RWPE1 (cell line): ENCODE data around the gene TNFAIP8.

Source experiments
- CTCF ChIA-PET: fragments of 350-600 bp; sonication (Branson Sonifier 250); formaldehyde crosslinking; extraction: SDS; loops from one replicate; lab custom pipeline; 2021; lab: Yijun Ruan, JAX
- POLR2A ChIA-PET: fragments of 400-600 bp; formaldehyde crosslinking; extraction: SDS; loops from one replicate; lab custom pipeline; 2020; ENCODE audit warnings: antibody characterized with exemption; ENCODE audit not compliant: low non-redundant PET; lab: Yijun Ruan, JAX
- DNase-seq: peaks from one replicate; pipeline ENCODE4 v3.0.0; 2012; ENCODE audit warnings: low spot score
- H3K27ac ChIP-seq: fragments of 450-650 bp; 2 replicates; pipeline ENCODE4 v1.5.1; 2017
- TF ChIP-seq, protein P1 (sequence below): fragments of 450-650 bp; conservative IDR thresholded peaks from 2 replicates; pipeline ENCODE4 v1.5.1; 2017; ENCODE audit warnings: low read depth, mild to moderate bottlenecking

Gene TNFAIP8

DNA sequence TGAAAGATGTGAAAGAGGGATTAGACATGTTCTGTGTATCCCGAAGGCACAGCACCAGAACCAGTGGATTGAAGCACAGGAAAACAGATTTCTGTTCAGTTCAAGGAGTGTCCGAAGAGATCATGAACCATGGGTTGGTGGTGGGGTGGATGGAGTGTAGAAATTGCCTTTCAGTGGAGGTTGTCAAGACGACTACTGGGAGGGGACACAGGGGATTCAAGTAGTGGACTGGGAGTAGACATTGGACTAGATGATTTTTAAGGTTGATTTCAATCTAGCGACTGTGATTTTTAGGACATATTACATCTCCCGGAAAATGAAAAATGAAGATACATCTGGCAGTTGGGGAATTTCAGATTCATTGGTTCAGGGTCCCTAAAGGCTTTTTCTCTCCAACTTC, 35.9 kb upstream of the TNFAIP8 start:
- POLR2A ChIA-PET = no interaction called here
- CTCF ChIA-PET = no interaction called here
- TF ChIP-seq, protein P1, sequence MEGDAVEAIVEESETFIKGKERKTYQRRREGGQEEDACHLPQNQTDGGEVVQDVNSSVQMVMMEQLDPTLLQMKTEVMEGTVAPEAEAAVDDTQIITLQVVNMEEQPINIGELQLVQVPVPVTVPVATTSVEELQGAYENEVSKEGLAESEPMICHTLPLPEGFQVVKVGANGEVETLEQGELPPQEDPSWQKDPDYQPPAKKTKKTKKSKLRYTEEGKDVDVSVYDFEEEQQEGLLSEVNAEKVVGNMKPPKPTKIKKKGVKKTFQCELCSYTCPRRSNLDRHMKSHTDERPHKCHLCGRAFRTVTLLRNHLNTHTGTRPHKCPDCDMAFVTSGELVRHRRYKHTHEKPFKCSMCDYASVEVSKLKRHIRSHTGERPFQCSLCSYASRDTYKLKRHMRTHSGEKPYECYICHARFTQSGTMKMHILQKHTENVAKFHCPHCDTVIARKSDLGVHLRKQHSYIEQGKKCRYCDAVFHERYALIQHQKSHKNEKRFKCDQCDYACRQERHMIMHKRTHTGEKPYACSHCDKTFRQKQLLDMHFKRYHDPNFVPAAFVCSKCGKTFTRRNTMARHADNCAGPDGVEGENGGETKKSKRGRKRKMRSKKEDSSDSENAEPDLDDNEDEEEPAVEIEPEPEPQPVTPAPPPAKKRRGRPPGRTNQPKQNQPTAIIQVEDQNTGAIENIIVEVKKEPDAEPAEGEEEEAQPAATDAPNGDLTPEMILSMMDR = no peak
- DNase-seq = no peak
- H3K27ac ChIP-seq = no peak overlapping the region

DNA sequence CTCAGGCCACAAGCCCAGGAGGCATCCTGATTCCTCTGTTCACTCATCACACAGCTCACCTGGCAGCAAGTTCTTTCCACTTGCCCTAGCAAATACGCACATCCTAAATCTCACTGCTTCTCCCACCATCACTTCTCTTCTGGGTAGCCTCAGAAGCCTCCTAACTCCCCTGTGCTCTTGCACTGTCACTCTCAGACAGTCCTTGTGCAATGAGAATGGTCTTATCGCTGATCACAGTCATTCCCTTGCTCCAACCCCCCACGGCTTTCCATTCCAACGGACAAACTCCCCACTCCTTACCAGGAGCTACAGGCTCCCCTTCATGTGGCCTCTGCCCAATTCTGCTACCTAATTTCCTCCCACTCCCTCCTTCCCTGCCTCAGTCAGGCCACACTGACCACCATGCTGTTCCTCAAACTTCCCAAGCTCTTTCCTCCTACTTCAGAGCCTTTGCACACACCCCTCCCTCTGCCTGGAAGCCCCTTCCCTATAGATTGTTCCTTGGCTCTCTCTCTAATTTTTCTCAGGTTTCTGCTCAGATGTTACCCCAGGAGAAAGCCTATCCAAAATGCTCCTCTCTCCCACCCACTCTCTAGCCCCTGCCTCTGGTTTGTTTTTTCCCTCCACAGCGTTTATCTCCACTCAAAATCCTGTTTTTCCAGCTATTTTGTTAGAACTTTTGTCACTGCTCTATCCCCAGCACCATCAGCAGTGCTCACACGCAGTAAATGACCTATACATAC, 34.1 kb upstream of the TNFAIP8 start:
- DNase-seq = no peak
- ChIA-PET CTCF (interaction anchor here (1.0 kb wide), 1 partner anchor 9 kb away, joined by 3 read pairs; no protein-coding TSS in a partner anchor), POLR2A (no interaction called here)
- peak overlapping the region; percentile 43 for H3K27ac ChIP-seq
- TF ChIP-seq, protein P1 = no peak

DNA sequence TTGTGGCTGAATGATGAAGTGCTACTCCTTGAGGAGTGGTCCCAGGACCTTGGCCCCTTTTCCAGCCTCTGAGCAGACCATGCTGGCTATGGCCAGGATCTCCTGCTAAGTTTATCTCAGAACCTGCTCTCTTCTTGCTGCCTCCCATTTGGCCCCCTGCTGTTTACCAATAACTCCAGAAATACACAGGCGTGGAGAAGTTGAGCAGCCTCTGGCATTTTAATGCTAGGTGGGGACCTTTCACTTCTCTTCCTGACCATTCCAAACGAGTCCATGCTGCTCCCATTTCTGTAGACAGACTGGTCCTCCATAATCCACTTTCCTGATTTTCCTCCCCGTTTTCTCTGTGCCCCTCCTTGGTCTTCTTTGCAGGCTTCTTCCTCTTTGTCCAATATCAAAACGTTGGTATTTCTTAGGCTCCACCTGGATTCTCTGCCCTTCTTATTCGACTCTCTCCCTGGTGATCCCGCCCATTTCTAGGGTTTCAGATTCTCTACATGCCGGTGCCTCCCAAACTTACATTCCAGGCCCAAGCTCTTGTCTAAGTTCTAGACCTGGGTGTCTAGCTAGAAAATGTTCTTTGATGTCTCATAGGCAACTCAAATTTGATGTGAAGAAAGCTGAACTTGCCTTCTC, 33.4 kb upstream of the TNFAIP8 start:
- ChIA-PET CTCF (interaction anchor here (0.6 to 1.6 kb wide), 4 partner anchors 9 to 1257 kb away, joined by 3 to 5 read pairs (median 3); no protein-coding TSS in a partner anchor), POLR2A (no interaction called here)
- TF ChIP-seq, protein P1 = no peak
- peak; percentile 25 for DNase-seq
- peak overlapping the region; percentile 43 for H3K27ac ChIP-seq

DNA sequence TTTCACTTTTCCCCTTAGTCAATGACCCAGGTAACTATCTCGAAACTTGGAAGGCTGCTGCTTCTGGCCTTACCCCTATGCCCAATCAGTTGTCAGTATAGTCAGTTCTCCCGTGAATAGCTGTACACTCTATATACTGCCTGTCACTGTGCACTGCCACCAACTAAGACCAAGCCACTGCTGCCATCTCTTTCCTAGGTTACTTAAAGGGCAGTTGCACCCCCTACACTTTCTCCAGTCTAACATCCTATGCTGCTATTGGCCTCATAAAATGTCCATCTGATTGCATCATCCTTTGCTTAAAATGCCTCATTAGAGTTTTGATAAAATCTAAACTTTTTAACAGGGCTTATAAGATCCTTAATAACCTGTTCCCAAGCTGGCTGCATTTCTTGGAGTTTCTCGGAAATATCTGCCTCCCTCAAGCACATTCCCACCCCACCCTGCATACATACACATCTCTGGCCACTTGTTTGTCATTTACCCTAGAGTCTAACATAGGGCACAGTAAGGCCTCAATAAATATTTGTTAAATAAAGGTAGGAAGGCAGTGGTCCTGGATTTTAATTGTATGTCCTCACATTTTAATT, 32.8 kb upstream of the TNFAIP8 start:
- H3K27ac ChIP-seq = no peak overlapping the region
- ChIA-PET POLR2A (interaction anchor here (1.3 kb wide), 1 partner anchor 55 kb away, joined by 4 read pairs; no protein-coding TSS in a partner anchor), CTCF (interaction anchor here (0.6 to 1.6 kb wide), 4 partner anchors 10 to 1257 kb away, joined by 3 to 5 read pairs (median 3); no protein-coding TSS in a partner anchor)
- TF ChIP-seq, protein P1 = no peak
- no peak for DNase-seq

DNA sequence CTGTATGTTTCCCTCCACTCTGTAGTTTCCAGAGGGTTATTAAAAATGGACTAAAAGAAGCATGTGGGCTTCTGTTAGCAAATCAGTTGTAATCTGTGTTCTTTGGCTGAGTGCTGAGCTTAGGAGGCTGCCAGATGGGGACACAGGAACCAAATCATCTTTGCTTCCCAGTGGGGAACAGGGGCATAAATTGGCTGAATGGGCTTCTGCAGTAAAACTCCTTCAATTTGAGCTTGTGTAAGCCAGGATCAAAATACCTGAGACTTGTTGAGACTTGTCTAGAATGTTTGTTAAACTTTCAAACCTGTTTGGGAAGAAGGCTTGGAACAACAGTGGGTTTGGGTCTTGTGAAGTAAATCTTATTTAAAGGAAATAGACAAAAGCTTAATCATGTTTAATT, 32.2 kb upstream of the TNFAIP8 start:
- peak; percentile 78 for DNase-seq
- ChIA-PET POLR2A (interaction anchor here (1.1 to 1.3 kb wide), 2 partner anchors 9 to 55 kb away, joined by 4 to 14 read pairs; no protein-coding TSS in a partner anchor), CTCF (interaction anchor here (1.0 to 1.6 kb wide), 3 partner anchors 10 to 88 kb away, joined by 3 to 7 read pairs (median 5); no protein-coding TSS in a partner anchor)

More for the DNA sequence above, 32.2 kb upstream of the TNFAIP8 start:
- H3K27ac ChIP-seq = peak overlapping the region; percentile 96
- TF ChIP-seq, protein P1 = no peak
